GM12875 (cell line): Measurements from ENCODE around the gene KRTAP4-7.
"Not testable (repeated sequence)": the region's sequence is repeated elsewhere in the genome, so short reads cannot be mapped to it uniquely, and the experiment has no call there.

Experiments used
- H3K4me3 ChIP-seq: one replicate; pipeline ENCODE4 v1.5.1; 2011; ENCODE audit warnings: low read depth, low read length, control low read depth
- TF ChIP-seq, protein P1 (sequence below): IDR thresholded peaks from 2 replicates; pipeline ENCODE4 v1.5.1; 2011; ENCODE audit warnings: low read depth, mild to moderate bottlenecking, control low read depth, inconsistent platforms, low read length, moderate library complexity, borderline replicate concordance; ENCODE audit not compliant: insufficient read depth

The KRTAP4-7 gene

DNA sequence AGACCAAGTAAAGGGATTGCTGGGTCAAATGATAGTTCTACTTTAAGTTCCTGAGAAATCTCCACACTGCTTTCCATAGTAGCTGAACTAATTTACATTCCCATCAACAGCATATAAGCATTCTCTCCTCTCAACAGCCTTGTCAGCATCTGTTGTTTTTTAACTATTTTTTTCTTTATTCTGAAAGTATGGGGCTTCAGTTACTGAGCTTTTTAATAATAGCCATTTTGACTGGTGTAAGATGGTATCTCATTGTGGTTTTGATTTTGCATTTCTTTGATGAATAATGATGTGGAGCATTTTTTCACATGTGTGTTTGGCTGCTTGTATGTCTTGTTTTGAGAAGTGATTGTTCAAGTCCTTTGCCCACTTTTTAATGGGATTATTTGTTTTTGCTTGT, 31.4 kb upstream of the KRTAP4-7 start:
- H3K4me3 ChIP-seq = no peak overlapping the region
- TF ChIP-seq, protein P1, sequence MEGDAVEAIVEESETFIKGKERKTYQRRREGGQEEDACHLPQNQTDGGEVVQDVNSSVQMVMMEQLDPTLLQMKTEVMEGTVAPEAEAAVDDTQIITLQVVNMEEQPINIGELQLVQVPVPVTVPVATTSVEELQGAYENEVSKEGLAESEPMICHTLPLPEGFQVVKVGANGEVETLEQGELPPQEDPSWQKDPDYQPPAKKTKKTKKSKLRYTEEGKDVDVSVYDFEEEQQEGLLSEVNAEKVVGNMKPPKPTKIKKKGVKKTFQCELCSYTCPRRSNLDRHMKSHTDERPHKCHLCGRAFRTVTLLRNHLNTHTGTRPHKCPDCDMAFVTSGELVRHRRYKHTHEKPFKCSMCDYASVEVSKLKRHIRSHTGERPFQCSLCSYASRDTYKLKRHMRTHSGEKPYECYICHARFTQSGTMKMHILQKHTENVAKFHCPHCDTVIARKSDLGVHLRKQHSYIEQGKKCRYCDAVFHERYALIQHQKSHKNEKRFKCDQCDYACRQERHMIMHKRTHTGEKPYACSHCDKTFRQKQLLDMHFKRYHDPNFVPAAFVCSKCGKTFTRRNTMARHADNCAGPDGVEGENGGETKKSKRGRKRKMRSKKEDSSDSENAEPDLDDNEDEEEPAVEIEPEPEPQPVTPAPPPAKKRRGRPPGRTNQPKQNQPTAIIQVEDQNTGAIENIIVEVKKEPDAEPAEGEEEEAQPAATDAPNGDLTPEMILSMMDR = no peak

DNA sequence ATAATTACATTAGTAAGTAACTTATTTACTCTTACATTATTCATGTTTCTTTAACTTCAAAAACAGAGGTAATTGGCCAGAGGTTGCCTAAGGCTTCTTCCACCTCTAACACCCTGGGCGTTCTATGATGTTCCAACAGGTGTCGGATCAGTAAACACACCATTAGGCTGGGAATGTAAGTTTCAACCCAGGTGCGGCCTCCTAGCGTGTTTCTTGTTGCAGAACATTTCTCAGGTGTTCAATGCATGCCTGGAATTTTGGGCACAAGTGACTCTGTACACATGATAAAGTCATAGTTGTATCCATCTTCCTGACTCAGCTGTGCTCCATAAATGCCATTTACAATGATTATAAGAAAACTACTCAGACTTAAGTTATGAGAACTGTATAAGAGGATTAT, 29.9 kb upstream of the KRTAP4-7 start:
- TF ChIP-seq, protein P1 = no peak
- H3K4me3 ChIP-seq = no peak overlapping the region

DNA sequence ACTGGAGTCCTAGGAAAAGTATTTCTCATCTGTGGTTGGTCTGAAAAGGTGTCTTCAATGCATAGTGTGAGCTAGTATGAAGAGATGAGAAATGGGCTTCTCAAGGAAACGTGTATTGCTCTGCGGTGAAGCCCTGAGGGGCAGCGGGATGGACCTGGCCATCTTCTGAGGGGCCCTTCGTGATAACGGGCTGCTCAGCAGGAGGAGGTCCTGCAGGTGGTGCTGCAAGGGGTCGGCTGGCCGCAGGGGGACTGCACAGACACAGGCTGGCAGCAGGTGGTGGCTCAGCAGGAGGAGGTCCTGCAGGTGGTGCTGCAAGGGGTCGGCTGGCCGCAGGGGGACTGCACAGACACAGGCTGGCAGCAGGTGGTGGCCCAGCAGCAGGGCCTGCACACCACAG, 29.4 kb upstream of the KRTAP4-7 start:
- not testable (repeated sequence) for H3K4me3 ChIP-seq

DNA sequence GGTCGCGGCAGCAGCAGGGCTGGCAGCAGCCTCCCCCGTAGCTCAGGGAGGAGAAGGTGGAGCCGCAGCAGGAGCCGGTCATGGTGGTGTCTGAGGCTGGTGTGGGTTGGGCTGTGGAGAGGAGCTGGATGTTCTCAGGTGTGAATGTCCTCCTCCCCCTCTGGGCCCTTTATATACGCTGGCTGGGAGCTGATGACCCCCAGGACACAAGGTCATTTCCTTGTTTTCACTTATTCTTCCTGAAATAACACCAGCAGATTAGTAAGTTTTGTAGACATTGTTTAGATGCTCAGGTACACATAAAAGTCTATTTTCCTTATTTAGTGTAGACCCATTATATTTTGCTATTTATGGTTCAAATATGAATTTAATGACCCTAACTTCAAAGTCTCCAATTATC, 28.8 kb upstream of the KRTAP4-7 start, which contains the start of gene KRTAP2-2:
Gene KRTAP2-2, minus strand, starts transcription at position 101 of the 400 bp plus-strand sequence. Its CDS starts 19 bp downstream, at position 82.
- H3K4me3 ChIP-seq = not testable (repeated sequence)

DNA sequence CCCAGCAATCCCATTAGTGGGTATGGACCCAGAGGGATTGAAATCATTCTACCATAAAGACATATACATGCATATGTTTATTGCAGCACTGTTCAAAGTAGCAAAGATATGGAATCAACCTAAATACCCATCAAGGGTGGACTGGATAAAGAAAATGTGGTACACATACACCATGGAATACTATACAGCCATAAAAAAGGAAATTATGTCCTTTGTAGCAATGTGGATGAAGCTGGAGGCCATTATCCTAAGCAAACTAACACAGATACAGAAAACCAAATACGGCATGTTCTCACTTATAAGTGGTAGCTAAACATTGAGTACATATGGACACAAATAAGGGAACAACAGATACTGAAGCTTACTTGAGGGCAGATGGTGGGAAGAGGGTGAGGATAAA, 26.4 kb upstream of the KRTAP4-7 start:
- TF ChIP-seq, protein P1 = no peak
- H3K4me3 ChIP-seq = no peak overlapping the region

DNA sequence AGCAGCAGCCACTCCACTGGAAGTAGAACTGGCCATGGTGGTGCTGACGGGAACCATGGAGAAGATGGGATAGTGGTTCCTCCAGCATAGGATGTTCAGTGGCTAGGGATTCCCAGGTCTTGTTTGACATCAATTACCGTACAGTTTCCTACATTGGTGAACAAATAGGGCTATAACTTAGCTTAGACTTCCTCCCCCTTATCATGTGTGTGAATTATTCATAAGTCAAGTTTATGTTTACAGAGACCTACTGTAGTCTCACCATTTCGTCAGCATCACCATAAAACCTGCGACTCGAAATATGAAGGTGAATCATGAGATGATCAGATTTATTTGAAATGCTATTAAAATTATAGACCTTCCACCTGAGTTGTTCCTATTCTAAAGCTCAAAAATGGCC, 25.2 kb upstream of the KRTAP4-7 start:
- H3K4me3 ChIP-seq = no peak overlapping the region

DNA sequence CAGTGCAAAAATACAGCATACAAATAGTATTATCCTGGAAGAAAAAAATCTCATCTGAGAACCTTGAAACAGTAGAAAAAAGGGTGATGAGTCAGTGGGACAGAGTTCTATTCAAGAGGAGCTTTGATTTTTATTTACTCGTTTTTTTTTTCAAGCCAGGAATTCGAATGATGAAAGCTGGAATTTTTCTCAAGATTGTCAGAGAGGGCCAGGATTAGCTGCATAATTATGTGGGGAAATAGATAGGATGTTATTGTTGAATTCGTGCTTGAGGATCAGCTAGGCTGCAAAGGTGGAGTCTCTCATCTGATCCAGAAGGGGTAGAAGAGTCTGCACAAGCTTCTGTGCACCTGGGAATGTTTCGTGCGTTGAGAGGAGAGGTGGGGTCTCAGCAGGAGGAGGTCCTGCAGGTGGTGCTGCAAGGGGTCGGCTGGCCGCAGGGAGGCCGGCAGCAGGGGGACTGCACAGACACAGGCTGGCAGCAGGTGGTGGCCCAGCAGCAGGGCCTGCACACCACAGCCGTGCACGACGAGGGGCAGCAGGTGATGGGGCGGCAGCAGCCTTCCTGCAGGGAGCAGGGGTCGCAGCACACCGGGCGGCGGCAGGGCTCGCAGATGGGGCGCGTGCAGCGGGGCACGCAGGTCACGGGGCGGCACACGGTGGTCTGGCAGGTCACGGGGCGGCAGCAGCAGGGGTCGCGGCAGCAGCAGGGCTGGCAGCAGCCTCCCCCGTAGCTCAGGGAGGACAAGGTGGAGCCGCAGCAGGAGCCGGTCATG, 24.5 kb upstream of the KRTAP4-7 start:
- H3K4me3 ChIP-seq = not testable (repeated sequence)

More for the DNA sequence above, 25.2 kb upstream of the KRTAP4-7 start:
- TF ChIP-seq, protein P1 = no peak

DNA sequence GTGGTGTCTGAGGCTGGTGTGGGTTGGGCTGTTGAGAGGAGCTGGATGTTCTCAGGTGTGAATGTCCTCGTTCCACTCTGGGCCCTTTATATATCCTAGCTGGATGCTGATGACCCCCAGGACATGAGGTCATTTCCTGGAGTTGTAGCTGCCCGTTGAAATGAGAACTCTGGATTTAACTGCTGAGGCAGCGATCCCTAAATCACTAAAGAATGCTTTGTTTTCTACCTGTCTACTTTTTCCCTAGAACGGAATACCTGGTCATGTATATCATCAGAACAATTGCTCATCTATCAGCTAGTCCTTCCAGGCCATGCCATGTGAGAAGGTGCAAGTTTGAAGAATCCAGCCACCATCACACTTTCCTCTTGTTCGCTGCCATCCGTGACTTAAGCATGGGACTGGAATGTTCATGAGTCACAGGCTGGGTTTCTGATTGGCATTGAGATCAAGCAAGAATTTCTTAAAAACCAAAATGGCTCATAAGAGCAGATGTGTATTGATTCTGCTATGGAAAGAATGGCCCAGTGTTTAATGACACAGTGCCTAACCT, 23.8 kb upstream of the KRTAP4-7 start, which contains the start of gene KRTAP2-3:
Gene KRTAP2-3, minus strand, starts transcription at position 63 of the 553 bp plus-strand sequence. CDS start 64 bp downstream, outside the sequence.
- H3K4me3 ChIP-seq = no peak within 1 kb of the TSS
- TF ChIP-seq, protein P1 = no peak
